IMR-90 (cell line): ENCODE results near the gene NPAS3.

Experiments used
- BHLHE40 ChIP-seq: fragments of 150-350 bp; IDR thresholded peaks from 2 replicates; pipeline ENCODE4 v1.6.1; 2016; ENCODE audit warnings: mild to moderate bottlenecking, low read depth, low read length
- CEBPB ChIP-seq: IDR thresholded peaks from 2 replicates; pipeline ENCODE4 v1.6.1; 2012; ENCODE audit warnings: low read depth, low read length, improper control_type of control experiment
- MAFK ChIP-seq: IDR thresholded peaks from 2 replicates; pipeline ENCODE4 v1.6.1; 2012; ENCODE audit warnings: low read depth, low read length, improper control_type of control experiment
- POLR2A ChIP-seq: IDR thresholded peaks from 2 replicates; pipeline ENCODE4 v1.6.1; 2012; ENCODE audit warnings: mild to moderate bottlenecking, low read depth, low read length
- RAD21 ChIP-seq: IDR thresholded peaks from 2 replicates; pipeline ENCODE4 v1.6.1; 2012; ENCODE audit warnings: low read length, improper control_type of control experiment
- SMC3 ChIP-seq: fragments of 150-350 bp; IDR thresholded peaks from 2 replicates; pipeline ENCODE4 v1.6.1; 2016; ENCODE audit warnings: low read depth, mild to moderate bottlenecking, antibody characterized with exemption, low read length, moderate library complexity
- TF ChIP-seq, protein P1 (sequence below): conservative IDR thresholded peaks from 2 replicates; pipeline ENCODE4 v1.5.1; 2012; ENCODE audit warnings: mild to moderate bottlenecking, low read depth, low read length, improper control_type of control experiment

DNA sequence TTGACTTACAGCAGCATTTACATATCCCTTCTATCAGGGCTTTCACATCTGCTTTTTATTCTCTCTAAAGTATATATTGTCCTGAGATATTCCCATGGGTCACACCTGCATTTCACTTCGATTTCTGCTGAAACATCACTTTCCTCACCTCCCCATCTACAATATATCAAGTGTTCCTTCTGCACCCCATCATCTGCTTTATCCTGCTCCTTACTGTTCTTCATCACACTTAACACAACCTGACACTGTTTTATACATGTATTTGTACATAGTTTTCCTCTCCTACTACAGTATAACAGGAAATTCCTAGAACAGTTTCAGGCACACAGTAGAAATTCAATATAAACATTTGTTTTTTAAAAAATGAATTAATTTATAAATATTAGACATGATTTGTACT is 809.1 kb downstream of the NPAS3 start:
- TF ChIP-seq CEBPB, result no peak
- no peak for TF ChIP-seq MAFK
- TF ChIP-seq, protein P1, sequence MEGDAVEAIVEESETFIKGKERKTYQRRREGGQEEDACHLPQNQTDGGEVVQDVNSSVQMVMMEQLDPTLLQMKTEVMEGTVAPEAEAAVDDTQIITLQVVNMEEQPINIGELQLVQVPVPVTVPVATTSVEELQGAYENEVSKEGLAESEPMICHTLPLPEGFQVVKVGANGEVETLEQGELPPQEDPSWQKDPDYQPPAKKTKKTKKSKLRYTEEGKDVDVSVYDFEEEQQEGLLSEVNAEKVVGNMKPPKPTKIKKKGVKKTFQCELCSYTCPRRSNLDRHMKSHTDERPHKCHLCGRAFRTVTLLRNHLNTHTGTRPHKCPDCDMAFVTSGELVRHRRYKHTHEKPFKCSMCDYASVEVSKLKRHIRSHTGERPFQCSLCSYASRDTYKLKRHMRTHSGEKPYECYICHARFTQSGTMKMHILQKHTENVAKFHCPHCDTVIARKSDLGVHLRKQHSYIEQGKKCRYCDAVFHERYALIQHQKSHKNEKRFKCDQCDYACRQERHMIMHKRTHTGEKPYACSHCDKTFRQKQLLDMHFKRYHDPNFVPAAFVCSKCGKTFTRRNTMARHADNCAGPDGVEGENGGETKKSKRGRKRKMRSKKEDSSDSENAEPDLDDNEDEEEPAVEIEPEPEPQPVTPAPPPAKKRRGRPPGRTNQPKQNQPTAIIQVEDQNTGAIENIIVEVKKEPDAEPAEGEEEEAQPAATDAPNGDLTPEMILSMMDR, result no peak
- TF ChIP-seq BHLHE40, result no peak
- TF ChIP-seq POLR2A, result no peak
- TF ChIP-seq SMC3, result no peak
- TF ChIP-seq RAD21, result no peak
